HG03457 (cell line): ENCODE data around the gene REP15.
"Not testable (repeated sequence)": the region's sequence is repeated elsewhere in the genome, so short reads cannot be mapped to it uniquely, and the experiment has no call there.

Experiments used
- ATAC-seq: cut with Tn5 transposase; IDR thresholded peaks from one replicate; pipeline ENCODE4 v1.9.1; 2021; ENCODE audit warnings: moderate number of reproducible peaks; ENCODE audit not compliant: unreplicated experiment

REP15 gene

DNA sequence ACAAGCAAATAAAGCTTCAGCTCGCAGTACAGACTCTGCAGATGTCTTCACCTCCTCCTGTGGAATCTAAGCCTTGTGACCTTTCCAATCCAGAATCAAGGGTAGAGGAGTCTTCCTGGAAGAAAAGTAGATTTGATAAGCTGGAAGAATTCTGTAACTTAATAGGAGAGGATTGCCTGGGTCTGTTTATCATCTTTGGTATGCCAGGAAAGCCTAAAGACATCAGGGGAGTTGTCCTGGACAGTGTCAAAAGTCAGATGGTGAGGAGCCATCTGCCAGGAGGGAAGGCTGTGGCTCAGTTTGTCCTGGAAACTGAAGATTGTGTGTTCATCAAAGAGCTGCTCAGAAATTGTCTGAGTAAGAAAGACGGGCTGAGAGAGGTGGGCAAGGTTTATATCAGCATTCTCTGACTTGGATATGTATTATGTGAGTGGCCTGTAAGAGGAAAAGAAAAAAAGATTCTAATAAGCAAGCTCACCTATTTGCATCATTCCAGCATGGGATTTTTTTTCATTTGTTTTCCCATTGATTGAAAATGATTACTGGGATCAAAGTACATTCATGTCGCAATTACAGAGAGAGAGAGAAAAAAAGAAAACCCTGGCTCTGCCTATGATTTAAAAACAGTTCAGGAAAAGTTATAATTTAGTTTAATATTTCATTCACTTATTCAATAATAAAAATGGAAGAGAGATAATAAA, 767 bp downstream of the REP15 start:
- ATAC-seq = no peak

GRCh38 chr12:27703720-27704452, 7.6 kb downstream of the REP15 start:
- peak; percentile 81 for ATAC-seq

DNA sequence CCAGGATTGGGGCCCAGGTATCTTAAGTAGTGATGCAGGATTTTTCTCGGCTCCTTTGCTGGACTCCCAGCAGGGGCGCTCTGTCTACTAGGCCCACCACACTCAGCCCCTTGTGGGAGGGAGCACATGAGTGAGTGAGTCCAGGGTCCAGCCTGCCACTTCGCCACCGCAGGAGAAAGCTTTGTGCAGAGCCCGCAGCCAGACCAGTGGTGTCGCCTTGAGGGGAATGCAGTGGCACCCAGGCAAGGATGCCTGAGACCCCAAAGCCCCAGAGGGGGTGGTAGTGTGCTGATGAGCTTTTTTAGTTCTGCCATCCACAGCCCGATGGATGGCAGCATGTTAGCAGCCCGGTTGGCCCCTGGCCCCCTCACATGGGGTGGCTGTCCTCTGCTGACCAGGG, 9.0 kb downstream of the REP15 start:
- no peak for ATAC-seq

- ATAC-seq = no peak
Measured at GRCh38 chr12:27707216-27707615, 11.0 kb downstream of the REP15 start.

DNA sequence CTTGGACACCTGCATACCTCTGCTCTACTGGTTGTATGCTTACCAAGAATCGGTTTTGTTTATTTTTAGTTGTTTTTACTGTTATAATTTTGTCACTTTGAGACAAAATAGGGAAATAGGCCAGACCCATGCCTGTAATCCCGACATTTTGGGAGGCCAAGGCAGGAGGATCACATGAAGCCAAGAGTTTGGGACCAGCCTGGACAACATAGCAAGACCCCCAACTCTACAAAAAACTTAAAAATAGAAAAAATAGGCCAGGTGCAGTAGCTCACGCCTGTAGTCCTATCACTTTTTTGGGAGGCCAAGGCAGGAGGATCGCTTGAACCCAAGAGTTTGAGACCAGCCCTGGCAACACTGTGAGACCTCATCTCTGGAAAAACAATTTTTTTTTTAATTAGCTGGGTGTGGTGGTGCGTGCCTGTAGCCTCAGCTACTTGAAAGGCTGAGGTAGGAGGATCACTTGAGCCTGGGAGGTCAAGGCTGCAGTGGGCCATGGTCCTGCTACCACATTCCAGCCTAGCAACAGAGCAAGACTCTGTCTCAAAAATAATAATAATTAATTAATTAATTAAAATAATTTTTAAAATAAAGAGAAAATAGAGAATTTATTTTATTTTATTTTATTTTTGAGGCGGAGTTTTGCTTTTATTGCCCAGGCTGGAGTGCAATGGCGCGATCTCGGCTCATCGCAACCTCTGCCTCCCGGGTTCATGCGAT, 13.1 kb downstream of the REP15 start:
- ATAC-seq = no peak

DNA sequence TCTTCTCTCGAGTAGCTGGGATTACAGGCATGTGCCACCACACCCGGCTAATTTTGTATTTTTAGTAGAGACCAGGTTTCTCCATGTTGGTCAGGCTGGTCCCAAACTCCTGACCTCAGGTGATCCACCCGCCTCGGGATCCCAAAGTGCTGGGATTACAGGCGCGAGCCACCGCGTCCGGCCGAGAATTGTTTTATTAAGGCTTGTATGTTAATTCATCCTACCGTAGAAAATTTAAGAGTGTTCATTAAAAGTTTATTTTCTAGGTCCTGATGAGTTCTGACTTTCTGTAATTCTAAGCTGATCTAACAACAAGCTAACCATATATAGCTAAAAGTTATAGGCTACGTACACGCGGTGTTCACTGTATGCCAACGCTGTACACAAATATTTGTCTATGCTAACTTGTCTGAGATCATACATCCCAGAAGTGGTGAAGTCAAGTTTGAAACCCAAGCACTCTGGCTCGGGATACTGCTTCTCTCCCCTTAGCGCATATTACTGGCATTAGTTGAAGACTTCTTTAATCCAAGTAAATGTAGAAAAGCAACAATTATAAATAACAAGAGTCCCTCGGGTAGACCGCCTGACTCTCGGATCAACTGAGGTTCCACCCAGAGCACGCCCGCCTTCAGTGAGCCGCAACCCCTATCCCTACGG, 13.8 kb downstream of the REP15 start:
- peak; percentile 25 for ATAC-seq

DNA sequence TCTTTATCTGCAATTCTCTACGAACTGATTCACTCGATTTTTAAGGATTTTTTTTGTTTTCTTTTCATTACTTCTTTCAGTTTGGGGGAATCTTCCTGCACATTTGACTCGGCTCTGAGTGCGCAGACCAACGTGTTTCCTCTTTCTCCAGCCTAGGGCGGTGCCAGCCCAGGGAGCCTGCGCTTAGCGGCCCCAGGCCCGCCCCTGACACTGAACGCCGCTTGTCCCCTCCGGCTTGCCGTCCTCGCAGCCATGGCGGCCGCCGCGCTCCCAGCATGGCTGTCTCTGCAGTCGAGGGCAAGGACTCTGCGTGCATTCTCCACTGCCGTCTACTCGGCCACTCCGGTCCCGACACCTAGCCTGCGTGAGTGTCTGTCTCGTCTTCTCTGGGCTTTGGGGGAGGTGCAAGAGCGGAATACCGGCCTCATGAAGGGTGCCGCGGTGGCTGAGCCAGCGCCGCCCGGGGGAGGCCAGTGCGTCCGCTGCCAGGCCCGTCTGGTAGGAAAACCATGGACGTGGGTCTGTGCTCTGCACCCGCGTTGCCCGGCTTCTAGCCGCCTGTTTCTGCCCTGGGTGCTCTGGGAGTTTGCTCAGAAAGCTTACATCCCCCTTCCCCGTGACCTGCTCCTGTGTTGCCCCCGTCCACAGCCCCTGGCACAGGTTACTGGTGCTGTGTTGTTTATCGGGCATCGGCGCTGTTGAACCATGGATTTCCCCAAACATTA, 14.5 kb downstream of the REP15 start, which contains the start of gene MRPS35:
TSS of gene MRPS35 (plus strand) at position 241 of the 725 bp plus-strand sequence. CDS start at position 253, 12 bp downstream.
- peak; percentile 97 for ATAC-seq

GRCh38 chr12:27711317-27711682, 15.1 kb downstream of the REP15 start:
- ATAC-seq = no peak

DNA sequence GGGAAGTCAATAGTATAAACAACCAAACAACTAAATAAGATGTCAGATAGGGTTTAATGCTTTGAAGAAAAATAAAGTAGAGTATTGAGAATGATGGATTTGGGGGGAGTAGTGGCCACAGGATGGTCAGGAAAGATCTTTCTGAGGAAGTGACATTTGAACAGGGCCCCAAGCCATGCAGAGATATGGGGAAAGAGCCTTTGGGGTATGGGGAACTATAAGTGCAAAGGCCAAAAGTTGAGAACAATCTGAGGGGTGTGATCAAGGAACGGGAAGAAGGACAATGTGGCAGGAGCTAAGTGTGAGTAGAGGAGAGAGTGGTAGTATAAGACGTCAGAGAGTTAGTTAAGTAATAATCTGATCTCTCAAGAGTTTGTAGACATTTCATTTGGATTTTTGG, 15.7 kb downstream of the REP15 start:
- no peak for ATAC-seq

- no peak for ATAC-seq
Measured at GRCh38 chr12:27723212-27723611, 27.0 kb downstream of the REP15 start.

DNA sequence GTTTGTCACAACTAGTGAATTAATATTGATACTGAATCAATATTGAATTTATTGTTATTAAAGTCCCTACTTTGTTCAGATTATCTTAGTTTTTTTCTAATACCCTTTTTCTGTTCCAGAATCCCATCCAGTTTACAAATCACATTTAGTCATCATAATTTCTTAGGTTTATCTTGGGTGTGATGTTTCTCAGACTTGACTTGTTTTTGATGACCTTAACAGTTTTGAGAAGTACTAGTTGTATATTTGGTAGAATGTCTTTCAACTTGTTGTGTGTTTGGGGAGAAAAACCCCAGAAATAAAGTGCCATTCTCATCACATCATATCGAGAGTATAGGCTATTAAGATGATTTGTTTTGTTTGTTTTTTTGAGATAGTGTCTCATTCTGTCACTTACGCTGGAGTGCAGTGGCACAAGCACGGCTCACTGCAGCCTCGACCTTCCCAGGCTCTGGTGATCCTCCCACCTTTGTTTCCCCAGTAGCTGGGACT, 33.9 kb downstream of the REP15 start:
- ATAC-seq = no peak

- ATAC-seq = no peak
Measured at GRCh38 chr12:27732281-27732680, 36.0 kb downstream of the REP15 start.

DNA sequence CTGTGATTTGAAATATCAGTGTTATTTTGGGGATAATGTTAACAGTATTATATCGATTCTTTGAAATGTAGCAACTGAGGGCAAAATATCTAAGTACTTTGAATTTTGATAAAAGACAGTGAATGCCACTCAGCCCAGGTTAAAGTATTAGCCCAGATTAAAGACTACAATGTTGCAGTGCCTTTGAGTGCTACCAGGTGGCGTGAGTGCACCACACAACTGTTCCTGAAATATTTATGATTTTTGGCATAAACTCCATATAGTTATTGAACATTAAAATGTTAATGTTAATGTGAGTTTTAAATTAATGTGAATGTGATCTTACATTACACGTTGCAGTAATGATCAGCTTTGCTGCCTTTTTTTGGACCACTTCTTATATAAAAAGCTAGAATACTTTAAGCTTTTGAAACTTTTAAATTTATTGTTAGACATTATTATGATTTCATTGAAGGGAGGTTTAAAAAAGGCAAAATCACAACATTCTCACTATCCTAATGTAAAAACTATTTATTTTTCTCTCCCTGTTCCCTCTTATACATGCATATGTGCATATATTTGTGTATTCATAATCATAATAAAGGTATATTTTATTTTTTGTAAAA, 36.9 kb downstream of the REP15 start:
- no peak for ATAC-seq

DNA sequence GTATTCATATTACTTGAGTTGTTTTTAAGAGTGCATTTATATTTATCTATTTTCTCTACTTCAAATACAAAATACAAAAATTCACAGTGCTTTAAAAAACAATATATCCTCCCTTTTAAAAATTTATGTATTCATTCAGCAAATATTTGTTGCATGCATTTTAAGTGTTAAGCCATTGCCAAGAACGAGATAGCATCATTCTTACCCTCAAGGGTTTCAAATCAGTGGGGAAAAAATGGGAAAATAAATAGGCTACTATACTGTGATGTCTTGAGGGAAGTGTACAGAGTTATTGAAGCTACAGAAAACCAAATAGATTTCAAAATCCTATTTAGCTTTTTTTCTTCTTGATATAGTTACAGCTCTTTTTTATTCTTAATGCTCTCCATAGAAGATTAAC, 37.5 kb downstream of the REP15 start:
- ATAC-seq = no peak

GRCh38 chr12:27734321-27734720, 38.1 kb downstream of the REP15 start:
- ATAC-seq = not testable (repeated sequence)

GRCh38 chr12:27743601-27744000, 47.4 kb downstream of the REP15 start:
- ATAC-seq = no peak

DNA sequence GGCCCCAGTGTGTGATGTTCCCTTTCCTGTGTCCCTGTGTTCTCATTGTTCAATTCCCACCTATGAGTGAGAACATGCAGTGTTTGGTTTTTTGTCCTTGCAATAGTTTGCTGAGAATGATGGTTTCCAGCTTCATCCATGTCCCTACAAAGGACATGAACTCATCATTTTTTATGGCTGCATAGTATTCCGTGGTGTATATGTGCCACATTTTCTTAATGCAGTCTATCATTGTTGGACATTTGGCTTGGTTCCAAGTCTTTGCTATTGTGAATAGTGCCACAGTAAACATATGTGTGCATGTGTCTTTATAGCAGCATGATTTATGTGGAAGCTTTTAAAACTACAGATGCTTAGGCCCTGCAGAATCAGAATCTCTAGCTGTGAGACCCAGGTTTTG, 49.5 kb downstream of the REP15 start:
- ATAC-seq = not testable (repeated sequence)
